Stimulated activated CD4-positive, alpha-beta T cell treated with anti-CD3 and anti-CD28 coated beads, Interleukin-4, amount 100 ng/mL, for 1 hour (primary cell): Measurements from ENCODE around the gene BNIP2.

Experiments used
- DNase-seq: peaks from one replicate; pipeline ENCODE4 v3.0.0-alpha.2; 2020

BNIP2 gene

DNA sequence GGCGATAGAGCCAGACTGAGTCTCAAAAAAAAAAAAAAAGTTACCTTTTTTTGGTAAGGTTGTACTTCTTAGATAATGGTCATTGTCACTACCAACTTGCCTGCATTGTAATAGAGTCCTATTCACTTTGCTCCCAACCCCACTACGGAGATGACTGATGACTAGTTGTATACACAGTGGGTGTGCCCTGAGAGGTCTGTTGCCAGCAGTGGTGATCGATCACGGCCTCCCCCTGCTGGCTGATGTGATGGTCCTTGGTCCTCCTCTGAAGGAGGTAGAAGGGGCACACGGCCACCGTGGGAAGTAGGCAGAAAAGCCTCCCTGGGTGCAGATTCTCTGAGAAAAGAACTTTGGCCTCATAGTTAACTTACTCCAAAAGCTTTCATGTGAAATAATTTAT is 66.8 kb downstream of the BNIP2 start:
- DNase-seq = peak; percentile 32

GRCh38 chr15:59618406-59618805 is 70.7 kb downstream of the BNIP2 start:
- no peak for DNase-seq

GRCh38 chr15:59616379-59616778 is 72.7 kb downstream of the BNIP2 start:
- DNase-seq = no peak

DNA sequence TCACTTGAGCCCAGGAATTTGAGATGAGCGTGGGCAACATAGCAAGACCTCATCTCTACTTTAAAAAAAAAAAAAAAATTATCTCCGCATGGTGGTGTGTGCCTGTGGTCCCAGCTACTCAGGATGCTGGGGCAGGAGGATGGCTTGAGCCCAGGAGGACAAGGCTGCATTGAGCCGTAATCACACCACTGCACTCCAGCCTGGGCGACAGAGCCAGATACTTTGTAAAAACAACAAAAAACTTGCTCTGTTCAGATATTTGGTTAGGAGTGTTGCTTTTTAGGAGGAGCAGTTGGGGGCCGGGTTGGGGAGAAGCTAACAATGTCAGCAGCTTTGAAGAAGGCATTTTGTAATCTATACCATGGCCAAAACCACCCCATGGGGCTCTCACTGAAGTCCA is 73.5 kb downstream of the BNIP2 start:
- DNase-seq = no peak

- no peak for DNase-seq
These were observed 75.0 kb downstream of the BNIP2 start for GRCh38 chr15:59614153-59614552.

DNA sequence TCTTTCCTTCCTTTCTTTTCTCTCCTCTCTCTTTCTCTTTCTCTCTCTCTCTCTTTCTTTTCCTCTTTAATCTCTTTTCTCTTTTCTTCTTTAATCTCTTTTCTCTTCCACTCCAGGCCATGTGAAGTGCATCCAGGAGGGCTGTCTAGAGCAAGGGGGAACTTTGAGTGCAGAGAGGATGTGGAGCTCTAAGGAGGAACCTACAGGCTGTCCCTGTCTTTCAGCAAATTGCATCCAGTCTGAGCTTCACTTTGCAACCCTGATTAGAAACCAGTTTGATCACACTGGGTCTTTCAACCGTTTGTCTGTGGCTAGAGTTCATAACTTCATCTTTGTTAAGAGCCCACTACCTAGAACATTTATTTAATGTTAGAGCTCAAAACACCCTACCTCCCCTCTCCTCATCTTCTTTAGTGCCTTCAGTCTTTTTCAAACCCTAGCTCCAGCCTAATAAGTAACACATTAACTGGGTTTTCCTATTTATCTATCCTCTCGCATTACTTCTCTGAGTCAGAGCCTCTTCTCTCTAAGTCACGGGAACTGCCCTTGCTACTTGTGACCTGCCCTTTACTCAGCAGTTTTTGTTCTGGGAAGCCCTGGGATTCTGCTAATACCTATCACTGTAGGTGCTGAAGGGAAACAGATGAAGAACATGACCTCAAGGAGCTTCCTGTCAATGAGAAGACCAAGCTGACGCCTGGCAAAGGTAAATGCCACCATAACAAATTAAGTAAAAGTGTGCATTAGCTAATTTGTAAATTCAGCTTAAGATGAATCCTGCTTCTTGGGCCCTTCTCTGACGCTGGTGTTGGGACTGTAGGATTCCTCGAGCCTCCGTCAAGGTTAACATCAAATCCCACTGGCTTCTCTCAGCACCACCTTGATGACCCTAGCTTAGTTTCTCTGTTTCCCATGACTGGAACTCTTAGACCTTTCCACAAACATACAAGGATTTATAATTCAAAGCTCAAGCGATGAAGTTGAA is 77.6 kb downstream of the BNIP2 start, which contains the start of gene GCNT3:
Gene GCNT3 (plus strand): TSS at position 508 of the 985 bp plus-strand sequence. CDS start 6,456 bp downstream, outside the sequence.
- DNase-seq = no peak

DNA sequence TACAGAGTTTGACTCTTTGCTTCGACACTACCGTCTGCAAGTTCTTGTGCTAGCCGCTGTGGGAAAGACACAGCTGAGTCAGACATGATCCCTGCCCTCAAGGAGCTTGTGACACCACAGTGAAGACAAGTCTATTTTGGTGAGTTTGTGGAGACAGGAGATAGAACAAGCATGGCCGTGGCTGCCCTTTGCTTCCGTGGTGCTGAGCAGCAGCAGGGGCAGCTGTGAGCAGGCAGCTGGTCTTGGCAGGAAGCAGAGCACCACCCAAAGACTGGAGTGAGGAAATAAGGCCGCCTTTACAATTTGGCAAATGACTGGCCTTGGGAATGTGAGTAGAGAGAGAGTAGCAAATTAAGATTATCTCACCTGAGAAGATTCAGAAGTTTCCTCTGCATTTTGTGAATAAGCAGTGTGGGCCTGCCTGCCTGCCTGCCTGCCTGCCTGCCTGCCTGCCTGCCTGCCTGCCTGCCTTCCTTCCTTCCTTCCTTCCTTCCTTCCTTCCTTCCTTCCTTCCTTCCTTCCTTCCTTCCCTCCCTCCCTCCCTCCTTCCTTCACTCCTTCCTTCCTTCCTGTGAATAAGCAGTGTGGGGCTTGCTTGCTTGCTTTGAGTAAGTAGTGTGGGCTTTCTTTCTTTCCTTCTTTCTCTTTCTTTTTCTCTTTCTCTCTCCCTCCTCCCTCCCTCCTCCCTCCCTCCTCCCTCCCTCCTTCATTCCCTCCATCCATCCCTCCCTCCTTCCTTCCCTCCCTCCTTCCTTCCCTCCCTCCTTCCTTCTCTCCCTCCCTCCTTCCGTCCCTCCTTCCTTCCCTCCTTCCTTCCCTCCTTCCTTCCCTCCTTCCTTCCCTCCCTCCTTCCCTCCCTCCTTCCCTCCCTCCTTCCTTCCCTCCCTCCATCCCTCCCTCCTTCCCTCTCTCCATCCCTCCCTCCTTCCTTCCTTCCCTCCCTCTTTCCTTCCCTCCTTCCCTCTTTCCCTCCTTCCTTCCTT is 79.1 kb downstream of the BNIP2 start:
- DNase-seq = no peak
